ENCODE data around the gene BRICD5. TPM values are rescaled to one million over a fixed set of nuclear protein-coding genes. Genes with fewer than 3 reads are reported as not detected.

BRICD5 gene
- total RNA-seq, 1 donor from 2014 or later: 7.8 TPM

GRCh38 chr16:2200313-2200712 lies 10.3 kb downstream of the BRICD5 start:
- DNase-seq: no peak
- Histone ChIP-seq H3K4me1 (peaks cover 17% of the 10 kb centered on the region), H3K9me3 (no peaks in the 10 kb centered on the region), H3K27ac (no peak overlapping the region), H3K27me3 (ENCODE audit: low read depth) (peaks cover 26% of the 10 kb centered on the region), H3K4me3 (no peak overlapping the region), H3K36me3 (no peaks in the 10 kb centered on the region)
- intact Hi-C loops (cut with DNase I): no loop called here
- no peak for ATAC-seq
- no peak for TF ChIP-seq CTCF (IDR thresholded peaks at IDR 0.05)

- ATAC-seq (no peak), DNase-seq (no peak)
- intact Hi-C loops (cut with DNase I): no loop called here
- TF ChIP-seq CTCF (IDR thresholded peaks at IDR 0.05): no peak
- Histone ChIP-seq H3K4me3 (no peak overlapping the region), H3K9me3 (no peaks in the 10 kb centered on the region), H3K27ac (no peak overlapping the region), H3K36me3 (no peaks in the 10 kb centered on the region), H3K27me3 (ENCODE audit: low read depth) (peaks cover 33% of the 10 kb centered on the region), H3K4me1 (peaks cover 17% of the 10 kb centered on the region)
Observed at GRCh38 chr16:2199621-2200139, 11.0 kb downstream of the BRICD5 start.

GRCh38 chr16:2199095-2199494 lies 11.6 kb downstream of the BRICD5 start:
- intact Hi-C loops (cut with DNase I): no loop called here
- no peak for DNase-seq
- ATAC-seq: no peak
- TF ChIP-seq CTCF (IDR thresholded peaks at IDR 0.05): no peak
- H3K27ac ChIP-seq: no peak overlapping the region
- no peaks in the 10 kb centered on the region for H3K9me3 ChIP-seq
- no peaks in the 10 kb centered on the region for H3K36me3 ChIP-seq
- H3K4me1 ChIP-seq: peaks cover 13% of the 10 kb centered on the region
- peaks cover 39% of the 10 kb centered on the region for H3K27me3 ChIP-seq (ENCODE audit: low read depth)
- no peak overlapping the region for H3K4me3 ChIP-seq

- no peak for ATAC-seq
- no peak overlapping the region for H3K27ac ChIP-seq
- peaks cover 13% of the 10 kb centered on the region for H3K4me1 ChIP-seq
- TF ChIP-seq CTCF (IDR thresholded peaks at IDR 0.05): no peak
- no peak for DNase-seq
- peaks cover 40% of the 10 kb centered on the region for H3K27me3 ChIP-seq (ENCODE audit: low read depth)
- no peak overlapping the region for H3K4me3 ChIP-seq
- H3K36me3 ChIP-seq: no peaks in the 10 kb centered on the region
- no peaks in the 10 kb centered on the region for H3K9me3 ChIP-seq
- intact Hi-C loops (cut with DNase I): no loop called here
Observed at GRCh38 chr16:2198283-2198682, 12.4 kb downstream of the BRICD5 start.

GRCh38 chr16:2197765-2198164 lies 12.9 kb downstream of the BRICD5 start:
- intact Hi-C loops (cut with DNase I): no loop called here
- Histone ChIP-seq H3K9me3 (no peaks in the 10 kb centered on the region), H3K27me3 (ENCODE audit: low read depth) (peaks cover 40% of the 10 kb centered on the region), H3K27ac (no peak overlapping the region), H3K4me3 (no peak overlapping the region), H3K4me1 (peaks cover 13% of the 10 kb centered on the region), H3K36me3 (no peaks in the 10 kb centered on the region)
- ATAC-seq: no peak
- TF ChIP-seq CTCF (IDR thresholded peaks at IDR 0.05): no peak
- no peak for DNase-seq
